HG03432 (cell line): ENCODE measurements around the gene RPL31.
A peak's percentile ranks its signal among the peaks of the same experiment; 100 is the strongest.

ENCODE experiments used
- ATAC-seq: cut with Tn5 transposase; IDR thresholded peaks from one replicate; pipeline ENCODE4 v1.9.1; 2021; ENCODE audit warnings: mild to moderate bottlenecking, moderate library complexity; ENCODE audit not compliant: unreplicated experiment

RPL31 gene

GRCh38 chr2:100992262-100992661 lies 9.8 kb upstream of the RPL31 start:
- ATAC-seq: no peak

GRCh38 chr2:100993294-100993693 lies 8.8 kb upstream of the RPL31 start:
- ATAC-seq: no peak

DNA sequence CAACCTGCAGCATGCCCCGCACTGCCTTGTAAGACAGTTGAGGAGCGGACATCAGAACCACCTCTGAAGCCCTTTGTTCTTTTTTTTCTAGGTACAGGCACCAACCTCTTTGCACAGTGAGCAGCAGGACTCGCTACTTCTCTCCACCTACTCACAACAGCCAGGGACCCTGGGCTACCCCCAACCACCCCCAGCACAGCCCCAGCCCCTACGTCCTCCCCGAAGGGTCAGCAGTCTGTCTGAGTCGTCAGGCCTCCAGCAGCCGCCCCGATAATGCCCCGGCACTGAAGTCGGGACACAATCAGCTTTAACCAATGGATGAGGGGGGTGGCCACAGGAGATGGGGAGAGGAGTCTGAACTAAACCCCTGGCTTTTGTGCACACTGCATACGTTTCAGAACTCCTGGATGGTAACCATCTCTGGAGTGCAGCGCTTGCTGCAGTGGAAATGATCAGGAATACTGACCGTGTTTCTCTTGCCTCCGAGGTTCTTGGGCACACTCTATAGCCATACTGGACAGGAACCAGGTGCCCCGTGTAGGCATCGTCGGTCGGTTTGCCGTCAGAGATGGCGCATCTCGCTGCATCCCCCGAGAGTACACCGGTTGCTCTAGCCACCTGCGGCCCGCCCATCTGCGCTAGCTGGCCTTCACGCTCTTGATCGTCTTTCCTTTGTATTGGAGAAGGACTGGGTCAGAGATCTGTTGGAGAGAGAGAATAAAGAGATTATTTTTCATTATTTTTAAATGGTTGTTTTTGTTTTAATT lies 6.6 kb upstream of the RPL31 start:
- ATAC-seq: no peak

DNA sequence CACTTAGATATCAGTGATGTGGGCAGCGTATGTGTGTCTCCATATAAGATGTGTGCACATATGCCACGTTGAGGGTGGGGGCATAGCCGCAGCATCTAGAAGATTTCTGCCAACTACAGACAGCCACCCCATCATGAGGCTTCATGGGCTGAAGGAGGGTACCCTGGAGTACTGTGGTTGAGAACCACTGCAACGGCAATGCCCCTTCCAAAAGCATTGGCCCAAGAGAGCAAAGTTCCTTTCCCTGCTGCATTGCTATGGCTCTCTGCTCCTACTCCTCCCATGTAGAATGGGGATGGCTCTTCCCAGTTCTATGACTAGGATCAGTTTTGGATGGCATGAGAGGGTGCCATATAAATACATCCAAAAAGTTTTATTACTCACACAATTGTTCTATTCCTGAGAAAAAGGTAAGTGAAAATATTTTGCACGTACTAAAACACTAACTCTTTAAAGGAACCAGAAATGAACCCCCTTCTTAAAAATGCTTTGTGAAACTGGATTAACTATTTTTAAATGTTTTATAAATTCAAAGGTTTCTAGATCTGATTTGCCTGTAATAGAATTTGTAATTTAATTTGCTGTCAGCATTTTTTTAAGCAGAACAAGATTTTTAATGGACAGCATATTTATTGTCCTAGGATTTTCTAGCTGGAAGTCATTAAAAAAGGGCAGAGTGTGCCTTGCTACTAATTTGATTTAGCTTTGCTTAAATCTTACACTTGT lies 4.4 kb upstream of the RPL31 start:
- no peak for ATAC-seq

DNA sequence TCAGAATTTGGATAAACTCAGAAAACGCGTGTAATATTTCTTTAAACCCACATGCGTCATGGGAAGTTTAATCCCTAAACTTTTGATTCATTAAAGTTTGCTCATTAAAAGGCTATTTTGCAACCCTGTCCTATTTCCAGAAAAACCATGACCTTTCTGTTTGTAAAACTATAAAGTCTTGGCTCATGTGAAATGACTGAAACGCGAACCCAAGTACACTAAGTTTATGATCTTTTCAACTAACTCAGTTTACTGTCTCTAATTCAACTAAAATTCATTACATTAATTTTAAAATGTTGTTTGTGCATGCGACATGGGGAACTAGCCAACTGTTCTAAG lies 3.9 kb upstream of the RPL31 start:
- ATAC-seq: no peak

- no peak for ATAC-seq
Measured at GRCh38 chr2:100999995-101000394, 2.1 kb upstream of the RPL31 start.

GRCh38 chr2:101002562-101003277 lies 631 bp downstream of the RPL31 start:
- no peak for ATAC-seq

DNA sequence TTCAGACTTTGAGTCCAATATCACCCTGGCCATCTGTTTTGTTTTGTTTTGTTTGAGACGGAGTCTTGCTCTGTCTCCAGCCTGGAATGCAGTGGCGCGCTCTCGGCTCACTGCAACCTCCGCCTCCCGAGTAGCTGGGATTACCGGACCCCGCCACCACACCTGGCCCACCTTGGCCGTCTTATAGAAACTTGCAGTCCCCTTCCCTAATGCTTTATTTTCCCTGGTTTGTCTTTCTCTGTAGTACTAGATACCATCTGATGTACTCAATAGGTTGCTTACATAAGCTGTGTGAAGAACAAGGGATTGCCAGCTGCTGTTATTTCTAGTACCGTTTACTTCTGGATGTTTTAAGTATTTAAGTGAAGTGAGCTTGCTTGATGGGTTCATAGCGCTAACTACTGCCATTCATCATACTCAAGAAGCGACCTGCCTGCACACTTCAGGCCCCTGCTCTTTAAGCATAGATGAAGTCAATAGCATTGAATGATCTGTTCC lies 1.2 kb downstream of the RPL31 start:
- no peak for ATAC-seq

DNA sequence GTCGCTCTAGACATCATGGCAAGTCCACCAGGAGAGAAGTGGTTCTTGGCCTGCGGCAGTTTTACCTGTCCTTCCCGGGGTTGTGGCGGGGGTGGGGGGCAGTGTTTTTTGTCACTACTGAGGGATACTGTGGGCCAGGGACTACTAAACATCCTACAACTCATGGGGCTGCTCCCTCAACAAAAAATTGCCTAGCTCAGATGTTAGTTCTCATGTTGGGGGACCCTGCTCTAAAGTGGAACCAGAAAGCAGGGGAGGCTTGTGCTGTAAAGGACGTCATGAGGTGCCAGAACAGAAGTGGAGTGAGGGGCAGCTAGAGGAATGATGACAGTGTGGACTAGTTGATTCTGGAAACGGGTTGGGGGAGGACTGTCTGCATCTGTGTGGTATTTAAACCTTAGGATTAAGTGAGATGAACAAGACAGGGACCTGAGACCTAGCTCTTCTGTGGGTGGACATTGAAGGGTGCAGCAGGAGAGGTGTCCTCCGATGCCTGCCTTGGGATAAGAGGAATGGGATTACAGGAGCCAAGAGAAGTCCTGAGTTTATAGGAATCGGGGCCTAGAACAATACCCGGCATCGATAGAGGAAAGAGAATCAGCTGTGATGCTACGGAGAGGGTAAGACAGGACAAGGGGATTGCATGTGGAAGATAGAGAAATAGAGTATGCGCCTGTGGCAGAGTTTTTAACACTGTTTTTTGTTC lies 2.7 kb downstream of the RPL31 start:
- ATAC-seq: no peak

GRCh38 chr2:101006065-101006715 lies 4.1 kb downstream of the RPL31 start:
- no peak for ATAC-seq

- ATAC-seq: no peak
Measured at GRCh38 chr2:101007415-101008345, 5.6 kb downstream of the RPL31 start.

DNA sequence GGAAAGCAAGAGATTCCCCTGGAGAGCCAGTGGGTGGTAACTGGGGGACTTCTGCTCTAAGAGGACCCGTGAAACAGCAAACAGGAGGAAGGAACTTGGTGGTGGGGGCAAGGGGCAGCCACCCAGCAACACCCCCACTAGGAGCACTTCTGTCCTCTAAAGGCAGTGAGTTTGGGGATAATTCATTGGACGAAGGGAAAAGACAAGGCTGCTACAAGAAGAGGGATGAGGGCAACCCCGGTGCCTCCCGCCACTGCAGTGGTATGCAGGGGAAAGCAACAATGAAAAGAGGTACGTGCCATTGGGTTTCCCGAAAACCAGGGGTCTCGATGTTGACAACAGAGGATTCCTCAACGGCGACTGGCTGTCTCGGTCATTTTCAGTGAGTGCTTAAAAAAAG lies 9.1 kb downstream of the RPL31 start:
- ATAC-seq: no peak

DNA sequence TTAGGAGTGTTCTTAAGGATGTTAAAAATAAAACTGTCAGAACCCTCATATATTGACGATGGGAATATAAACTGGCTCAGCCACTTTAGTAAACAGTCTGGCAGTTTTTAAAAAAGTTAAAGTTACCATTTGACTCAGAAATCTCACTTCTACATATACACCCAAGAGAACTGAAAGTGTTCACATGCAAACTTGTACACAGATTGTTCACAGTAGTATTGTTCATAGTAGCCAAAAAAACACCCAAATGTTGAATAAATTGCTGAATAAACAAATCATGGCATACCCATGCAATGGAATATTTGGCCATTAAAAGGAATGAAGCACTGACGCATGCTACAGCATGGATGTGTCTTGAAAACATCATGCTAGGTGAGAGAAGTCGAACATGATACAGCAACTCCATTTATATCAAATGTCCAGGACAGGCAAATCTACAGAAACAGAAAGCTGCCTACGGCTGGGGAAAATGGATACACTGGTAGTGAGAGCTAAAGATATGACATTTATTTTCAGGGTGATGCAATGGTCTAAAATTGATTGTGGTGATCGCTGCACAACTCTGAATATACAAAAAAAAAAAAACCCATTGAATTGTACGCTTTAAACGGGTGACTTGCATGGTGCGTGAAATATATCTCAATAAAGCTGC lies 10.1 kb downstream of the RPL31 start:
- ATAC-seq: peak; percentile 91

DNA sequence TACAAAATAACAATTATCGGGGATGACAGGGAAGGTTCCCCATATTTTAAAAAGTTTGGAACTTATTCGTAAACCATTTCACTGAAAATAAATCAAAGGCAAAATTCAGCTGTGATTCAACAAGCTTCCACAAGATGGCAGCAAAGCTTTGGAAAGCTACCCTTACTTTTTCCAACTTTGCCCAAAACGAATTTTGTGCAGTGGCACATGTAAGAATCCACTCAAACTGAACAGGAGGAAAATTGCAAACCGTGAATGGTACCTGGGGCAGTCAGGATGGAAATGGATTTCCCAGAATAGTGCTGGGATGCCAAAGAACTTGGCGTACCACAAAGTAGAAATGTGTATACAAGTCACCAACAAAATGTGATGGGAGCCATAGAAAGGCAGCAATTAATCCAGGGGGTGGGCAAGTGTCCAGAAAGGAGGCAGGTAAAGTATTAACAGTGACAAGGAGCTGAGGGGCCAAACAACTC lies 10.7 kb downstream of the RPL31 start:
- no peak for ATAC-seq

DNA sequence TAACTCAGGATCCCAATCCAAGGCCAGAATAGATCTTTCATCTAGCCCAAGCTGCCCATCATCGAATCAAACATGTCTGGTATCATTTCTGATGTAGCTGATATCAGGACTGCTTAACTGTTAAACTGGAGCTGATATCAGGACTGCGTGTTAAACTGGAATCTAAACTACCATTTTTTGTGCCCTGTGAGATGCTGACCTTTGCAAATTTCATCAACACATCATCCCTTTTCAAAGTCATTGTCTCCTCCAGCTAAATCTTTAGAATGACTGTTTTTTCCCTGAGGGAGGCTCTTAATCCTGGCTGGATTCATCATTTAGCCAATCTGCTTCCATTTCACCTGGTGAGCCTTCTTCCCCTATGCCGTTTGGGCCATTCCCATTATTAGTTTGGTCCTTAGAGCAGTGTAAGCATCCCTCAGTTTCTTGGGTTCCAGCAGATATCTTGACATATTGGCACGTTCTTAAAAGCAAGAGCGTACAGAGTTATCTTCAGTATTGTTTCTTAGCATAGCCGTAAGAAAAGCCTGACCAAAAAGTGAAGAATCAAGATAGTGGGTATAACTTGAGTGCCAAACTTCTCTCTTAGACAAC lies 12.3 kb downstream of the RPL31 start:
- ATAC-seq: no peak

DNA sequence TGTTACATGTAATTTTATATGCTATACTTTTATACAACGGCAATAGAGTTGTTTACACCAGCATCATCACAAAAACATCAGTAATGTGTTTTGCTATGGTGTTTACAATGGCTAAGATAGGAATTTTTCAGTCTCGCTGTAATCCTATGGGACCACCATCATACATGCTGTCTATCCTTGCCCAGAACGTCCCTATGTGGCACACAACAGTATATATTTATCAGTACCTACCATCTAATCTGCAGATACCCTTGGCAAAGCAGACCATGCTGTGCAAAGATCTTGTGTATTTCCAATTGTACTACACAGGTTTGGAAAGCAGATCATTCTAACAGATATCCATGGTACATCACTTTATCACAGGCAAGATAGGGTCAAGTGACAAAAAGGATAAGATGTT lies 15.3 kb downstream of the RPL31 start:
- ATAC-seq: no peak

DNA sequence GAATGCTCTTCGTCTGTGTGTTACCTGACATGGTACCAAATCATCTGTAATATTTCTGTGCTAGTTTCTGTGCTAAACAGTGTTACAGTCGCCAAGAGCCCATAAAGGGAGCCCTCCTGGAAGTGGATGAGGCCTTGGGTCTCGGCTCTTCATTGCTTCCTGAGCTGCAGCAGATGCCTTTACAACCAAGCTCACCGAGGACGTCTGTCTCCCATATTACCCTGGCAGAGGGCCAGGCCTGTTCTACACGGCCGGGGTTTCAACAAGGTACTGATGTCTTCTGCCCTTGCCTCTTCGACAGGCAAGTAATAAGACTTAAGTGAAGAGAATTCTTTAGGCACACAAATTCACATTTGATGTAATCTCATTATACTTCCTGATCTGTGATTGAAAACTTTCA lies 16.8 kb downstream of the RPL31 start:
- no peak for ATAC-seq

GRCh38 chr2:101022221-101022620 lies 20.1 kb downstream of the RPL31 start:
- ATAC-seq: no peak
